Upper lobe of left lung (tissue), 6 donors: Measurements from ENCODE around the gene SSBP3. TPM values are rescaled to one million over a fixed set of nuclear protein-coding genes. Genes with fewer than 3 reads are reported as not detected.

ENCODE experiments used
- ATAC-seq, 2 donors: fragments of 200-7000 bp; cut with Tn5 transposase; one replicate each; pipeline ENCODE4 v1.9.1; 2022; ENCODE audit warnings: mild to moderate bottlenecking in 2 of 2, moderate library complexity in 2 of 2; ENCODE audit not compliant: low FRiP score in 2 of 2
- DNase-seq, 2 donors: peaks; one replicate each; pipeline ENCODE4 v3.0.0-alpha.2; 2019 to 2020
- H3K27ac ChIP-seq, 4 donors: fragments of 200-600 bp; sonication (generic); one replicate each; pipeline ENCODE4 v1.5.1; 2016 to 2019
- H3K27me3 ChIP-seq, 4 donors: fragments of 200-600 bp; sonication (generic); one replicate each; pipeline ENCODE4 v1.5.1; 2017 to 2019
- H3K36me3 ChIP-seq, 4 donors: fragments of 200-600 bp; sonication (generic); one replicate each; pipeline ENCODE4 v1.5.1; 2016 to 2019
- H3K4me1 ChIP-seq, 4 donors: fragments of 200-600 bp; sonication (generic); one replicate each; pipeline ENCODE4 v1.5.1; 2018 to 2019
- H3K4me3 ChIP-seq, 4 donors: fragments of 200-600 bp; sonication (generic); one replicate each; pipeline ENCODE4 v1.5.1; 2017 to 2019; ENCODE audit warnings: mild to moderate bottlenecking in 2 of 4, moderate library complexity in 1 of 4
- H3K9me3 ChIP-seq, 4 donors: fragments of 200-600 bp; sonication (generic); one replicate each; pipeline ENCODE4 v1.5.1; 2018 to 2019
- EP300 ChIP-seq, 4 donors: sonication (generic); formaldehyde crosslinking; IDR thresholded peaks; one replicate each; pipeline ENCODE4 v1.5.1; 2017; ENCODE audit warnings: antibody characterized with exemption in 4 of 4, control low read depth in 2 of 4
- POLR2A ChIP-seq, 4 donors: fragments of 450-650 bp; IDR thresholded peaks; one replicate each; pipeline ENCODE4 v1.5.1; 2016 to 2017; ENCODE audit warnings: antibody characterized with exemption in 4 of 4, mild to moderate bottlenecking in 2 of 4
- POLR2AphosphoS5 ChIP-seq, 2 donors: sonication (generic); formaldehyde crosslinking; IDR thresholded peaks; one replicate each; pipeline ENCODE4 v1.5.1; 2017; ENCODE audit warnings: antibody characterized with exemption in 2 of 2
- WGBS, 2 donors: methylation state at CpG; one replicate each; pipeline ENCODE4 v1.1.5; 2017 to 2018; 5-methylcytosine and 5-hydroxymethylcytosine counted together
- total RNA-seq, 6 donors: library from RNA; depleted of rRNA in 4 of 6; stranded (reverse); fragments of >200 nt in 4 of 6; gene quantifications; one replicate each; pipeline versions ENCODE4 v1.1.0 to v1.2.1, GENCODE V29; 2016 to 2021
- TF ChIP-seq, protein P1 (sequence below), 6 experiments: fragments of 450-650 bp in 4 of 6; fragments of 200-600 bp in 2 of 6; sonication (generic) in 2 of 6; IDR thresholded peaks; one replicate each; pipeline ENCODE4 v1.5.1; 2016 to 2019; ENCODE audit warnings: antibody characterized with exemption in 6 of 6
- donor health status: DM: no; HTN: no; CAD: no; lungs with moderate emphysema.
- donor health status: DM: no; HTN: yes; CAD: no; lungs with severe emphysema.

SSBP3 gene
- total RNA-seq, 6 donors from 2014 or later: 17.8 to 35.6 (median 26.4) TPM

DNA sequence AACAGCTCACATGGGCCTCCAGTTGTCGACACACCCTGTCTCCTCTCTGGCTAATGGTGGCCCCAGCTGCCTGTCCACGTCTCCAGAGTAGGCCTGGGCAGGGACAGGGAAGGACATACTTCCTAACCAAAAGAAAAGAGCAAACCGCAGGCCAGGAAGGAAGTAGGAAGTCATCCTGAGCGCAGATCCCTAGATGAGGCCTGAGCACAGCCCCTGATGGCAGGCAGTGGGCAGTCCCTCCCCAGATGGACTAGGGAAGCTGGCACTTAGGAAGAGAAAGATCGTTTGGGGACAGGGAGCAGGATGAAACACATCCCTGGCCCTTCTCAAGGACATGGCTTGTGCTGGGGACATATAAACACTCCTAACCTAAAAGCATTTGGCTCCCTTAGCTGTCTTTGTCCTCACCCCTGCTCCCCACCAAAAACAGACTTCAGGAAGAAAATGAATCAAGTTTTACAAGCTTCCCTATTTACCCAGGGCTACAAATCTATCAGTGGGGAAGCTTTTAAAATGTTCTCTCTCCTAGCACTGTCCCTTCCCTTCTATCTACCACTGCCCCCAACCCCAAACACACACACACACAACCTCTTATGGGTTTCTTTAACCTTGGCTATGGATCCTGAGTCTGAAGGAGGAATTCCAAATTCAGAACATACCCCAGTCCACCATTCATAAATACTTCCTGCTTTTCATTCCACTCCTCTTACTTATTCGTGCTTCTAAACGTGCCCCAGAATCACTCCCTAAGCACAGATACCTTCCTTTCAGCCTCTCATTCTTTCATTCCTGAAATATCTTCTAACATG is 21.1 kb downstream of the SSBP3 start:
- no peak for TF ChIP-seq EP300 (IDR thresholded peaks at IDR 0.05)
- TF ChIP-seq, protein P1, sequence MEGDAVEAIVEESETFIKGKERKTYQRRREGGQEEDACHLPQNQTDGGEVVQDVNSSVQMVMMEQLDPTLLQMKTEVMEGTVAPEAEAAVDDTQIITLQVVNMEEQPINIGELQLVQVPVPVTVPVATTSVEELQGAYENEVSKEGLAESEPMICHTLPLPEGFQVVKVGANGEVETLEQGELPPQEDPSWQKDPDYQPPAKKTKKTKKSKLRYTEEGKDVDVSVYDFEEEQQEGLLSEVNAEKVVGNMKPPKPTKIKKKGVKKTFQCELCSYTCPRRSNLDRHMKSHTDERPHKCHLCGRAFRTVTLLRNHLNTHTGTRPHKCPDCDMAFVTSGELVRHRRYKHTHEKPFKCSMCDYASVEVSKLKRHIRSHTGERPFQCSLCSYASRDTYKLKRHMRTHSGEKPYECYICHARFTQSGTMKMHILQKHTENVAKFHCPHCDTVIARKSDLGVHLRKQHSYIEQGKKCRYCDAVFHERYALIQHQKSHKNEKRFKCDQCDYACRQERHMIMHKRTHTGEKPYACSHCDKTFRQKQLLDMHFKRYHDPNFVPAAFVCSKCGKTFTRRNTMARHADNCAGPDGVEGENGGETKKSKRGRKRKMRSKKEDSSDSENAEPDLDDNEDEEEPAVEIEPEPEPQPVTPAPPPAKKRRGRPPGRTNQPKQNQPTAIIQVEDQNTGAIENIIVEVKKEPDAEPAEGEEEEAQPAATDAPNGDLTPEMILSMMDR (IDR thresholded peaks at IDR 0.05): no peak
- TF ChIP-seq POLR2A (IDR thresholded peaks at IDR 0.05): no peak
- TF ChIP-seq POLR2AphosphoS5 (IDR thresholded peaks at IDR 0.05): no peak
- H3K9me3 ChIP-seq: no peaks in the 10 kb centered on the region
- 21 to 26% methylated on average over 7 of the region's 7 CpGs for WGBS, 2 donors
- DNase-seq: no peak
- no peak overlapping the region for H3K4me3 ChIP-seq
- H3K27ac ChIP-seq: peak overlapping the region; percentile 22 to 57 (median 42)
- H3K36me3 ChIP-seq: peaks cover 0 to 8% (median 0%) of the 10 kb centered on the region in 4 donors
- peak; percentile 13 to 29 for ATAC-seq
- peaks cover 15 to 46% (median 18%) of the 10 kb centered on the region in 4 donors for H3K4me1 ChIP-seq
- H3K27me3 ChIP-seq: no peaks in the 10 kb centered on the region

DNA sequence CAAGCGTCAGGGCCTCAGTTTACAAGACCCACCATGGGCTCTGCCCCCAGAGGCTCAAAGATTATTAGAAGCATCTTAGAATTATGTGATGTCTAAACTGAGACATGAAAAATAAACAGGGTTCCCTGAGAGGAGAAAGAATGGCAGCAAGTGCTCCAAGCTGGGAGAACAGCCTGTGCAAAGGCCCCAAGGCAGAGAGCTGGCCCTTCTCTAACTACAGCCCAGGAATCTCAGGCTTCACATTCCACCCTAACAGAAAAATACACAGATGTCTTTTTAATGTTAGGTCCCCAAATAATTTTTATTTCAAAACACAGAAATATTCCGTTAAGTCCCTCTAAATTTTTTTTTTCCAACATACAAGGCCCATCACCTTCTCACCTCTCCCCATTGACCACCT is 21.7 kb downstream of the SSBP3 start:
- TF ChIP-seq EP300 (IDR thresholded peaks at IDR 0.05): no peak
- TF ChIP-seq POLR2AphosphoS5 (IDR thresholded peaks at IDR 0.05): no peak
- no peak for TF ChIP-seq POLR2A (IDR thresholded peaks at IDR 0.05)
- TF ChIP-seq, protein P1 (IDR thresholded peaks at IDR 0.05): no peak
- peak overlapping the region; percentile 22 to 57 (median 42) for H3K27ac ChIP-seq
- WGBS, 2 donors: 94 to 97% methylated on average over 2 of the region's 2 CpGs

DNA sequence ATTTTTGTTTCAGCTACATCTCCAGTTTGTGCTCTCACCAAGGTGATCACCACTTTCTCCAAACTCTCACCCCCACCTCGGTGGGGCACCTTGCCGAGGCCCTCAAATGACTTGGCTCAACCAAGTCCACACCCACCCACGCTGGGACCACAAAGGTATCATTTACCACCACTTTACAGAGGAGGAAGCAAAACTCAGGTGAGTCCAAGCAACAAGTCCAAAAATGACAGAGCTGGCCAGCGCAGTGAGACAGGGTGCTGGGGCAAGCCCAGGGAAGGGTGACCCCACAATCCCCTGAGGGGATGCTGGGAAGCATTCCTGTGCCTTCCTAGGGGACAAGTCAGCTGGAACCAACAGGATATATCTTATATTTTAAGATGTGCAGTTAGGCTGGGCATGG is 24.7 kb downstream of the SSBP3 start:
- no peaks in the 10 kb centered on the region for H3K27me3 ChIP-seq
- DNase-seq (no peak), ATAC-seq (no peak)
- peaks cover 0 to 6% (median 0%) of the 10 kb centered on the region in 4 donors for H3K36me3 ChIP-seq
- 86 to 91% methylated on average over 4 of the region's 4 CpGs for WGBS, 2 donors
- H3K4me1 ChIP-seq: peaks cover 36 to 65% (median 42%) of the 10 kb centered on the region in 4 donors
- no peaks in the 10 kb centered on the region for H3K9me3 ChIP-seq
- TF ChIP-seq EP300 (IDR thresholded peaks at IDR 0.05) (no peak), POLR2A (IDR thresholded peaks at IDR 0.05) (no peak), POLR2AphosphoS5 (IDR thresholded peaks at IDR 0.05) (no peak)
- TF ChIP-seq, protein P1 (IDR thresholded peaks at IDR 0.05): no peak
- H3K27ac ChIP-seq: no peak overlapping the region
- H3K4me3 ChIP-seq: no peak overlapping the region

More for the DNA sequence above, 21.7 kb downstream of the SSBP3 start:
- peaks cover 0 to 6% (median 0%) of the 10 kb centered on the region in 4 donors for H3K36me3 ChIP-seq
- H3K27me3 ChIP-seq: no peaks in the 10 kb centered on the region
- peaks cover 17 to 52% (median 25%) of the 10 kb centered on the region in 4 donors for H3K4me1 ChIP-seq
- DNase-seq (no peak), ATAC-seq (no peak)
- H3K4me3 ChIP-seq: no peak overlapping the region
- no peaks in the 10 kb centered on the region for H3K9me3 ChIP-seq

DNA sequence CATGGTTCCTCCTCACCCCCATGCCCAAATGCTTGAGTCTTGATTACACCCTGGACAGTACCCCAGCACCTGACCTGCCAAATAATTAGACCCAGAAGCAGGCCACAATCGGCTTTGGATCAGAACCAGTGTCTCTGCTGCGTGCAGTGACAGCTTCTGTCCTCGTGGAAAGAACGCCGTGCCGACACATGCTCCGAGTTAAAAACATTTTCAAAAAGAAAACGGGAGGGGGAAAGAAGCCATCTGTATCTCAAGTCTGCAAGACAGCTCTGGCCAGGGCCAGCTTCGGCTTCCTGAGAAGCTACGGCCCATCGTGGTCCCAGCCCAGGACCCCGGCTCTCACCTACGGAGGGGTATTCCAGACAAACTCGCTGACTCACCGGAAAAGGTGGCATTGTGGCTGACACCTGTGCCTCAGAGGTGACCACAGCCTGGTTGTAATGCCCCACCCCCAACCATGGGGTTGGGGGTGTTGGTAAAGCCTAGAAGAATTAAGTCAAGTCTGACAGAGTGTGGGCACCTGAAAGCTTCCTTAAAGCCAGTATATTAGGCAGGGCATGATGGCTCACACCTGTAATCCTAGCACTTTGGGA is 25.8 kb downstream of the SSBP3 start:
- Histone ChIP-seq H3K4me3 (no peak overlapping the region), H3K9me3 (no peaks in the 10 kb centered on the region), H3K27ac (peak overlapping the region in 2 of 4 donors; percentile 9 to 46), H3K36me3 (peaks cover 0 to 6% (median 0%) of the 10 kb centered on the region in 4 donors), H3K27me3 (no peaks in the 10 kb centered on the region), H3K4me1 (peaks cover 27 to 56% (median 42%) of the 10 kb centered on the region in 4 donors)
- 71 to 83% methylated on average over 15 of the region's 15 CpGs for WGBS, 2 donors
- ATAC-seq (no peak), DNase-seq (no peak)
- TF ChIP-seq POLR2AphosphoS5 (IDR thresholded peaks at IDR 0.05): no peak
- TF ChIP-seq, protein P1 (IDR thresholded peaks at IDR 0.05): no peak
- no peak for TF ChIP-seq POLR2A (IDR thresholded peaks at IDR 0.05)
- TF ChIP-seq EP300 (IDR thresholded peaks at IDR 0.05): no peak
